Activated T-cell treated with anti-CD3 and anti-CD28 coated beads for 4 hours (primary cell): Measurements from ENCODE around the gene LPIN3.

Experiments used
- DNase-seq: peaks from one replicate; pipeline ENCODE4 v3.0.0-alpha.2; 2020

The LPIN3 gene

DNA sequence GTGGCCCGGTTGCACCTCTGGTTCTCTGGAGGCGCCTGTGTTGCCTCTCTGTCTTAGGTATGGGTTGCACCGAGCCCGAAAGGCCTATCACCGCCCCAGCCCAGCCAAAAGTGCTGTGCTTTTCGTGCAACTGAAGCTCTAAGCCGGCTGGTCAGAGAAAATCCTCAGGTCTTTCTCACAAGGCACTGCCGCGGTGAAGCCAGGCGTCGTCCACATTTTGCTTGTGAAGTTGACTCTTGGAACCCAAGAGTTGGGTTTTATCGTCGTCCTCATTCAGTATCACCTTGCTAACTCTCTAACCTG, 26.7 kb downstream of the LPIN3 start:
- no peak for DNase-seq

DNA sequence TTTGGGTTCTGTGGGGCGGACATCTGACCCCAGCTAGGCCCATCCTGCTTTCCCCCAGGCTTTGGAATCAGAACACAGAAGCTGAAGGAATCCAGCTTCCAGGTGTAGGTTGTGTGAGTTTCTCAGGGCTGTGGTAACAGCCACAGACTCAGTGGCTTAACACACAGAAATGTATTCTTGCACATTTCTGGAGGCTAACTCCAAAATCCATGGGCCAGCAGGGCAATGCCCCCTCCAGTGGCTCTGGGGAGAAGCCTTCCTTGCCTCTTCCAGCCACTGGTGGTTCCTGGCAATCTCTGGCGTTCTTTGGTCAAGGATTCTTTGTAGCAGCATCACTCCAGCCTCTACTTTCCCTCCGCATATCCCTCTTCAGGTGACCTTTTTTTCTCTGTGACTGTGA, 27.3 kb downstream of the LPIN3 start:
- no peak for DNase-seq

DNA sequence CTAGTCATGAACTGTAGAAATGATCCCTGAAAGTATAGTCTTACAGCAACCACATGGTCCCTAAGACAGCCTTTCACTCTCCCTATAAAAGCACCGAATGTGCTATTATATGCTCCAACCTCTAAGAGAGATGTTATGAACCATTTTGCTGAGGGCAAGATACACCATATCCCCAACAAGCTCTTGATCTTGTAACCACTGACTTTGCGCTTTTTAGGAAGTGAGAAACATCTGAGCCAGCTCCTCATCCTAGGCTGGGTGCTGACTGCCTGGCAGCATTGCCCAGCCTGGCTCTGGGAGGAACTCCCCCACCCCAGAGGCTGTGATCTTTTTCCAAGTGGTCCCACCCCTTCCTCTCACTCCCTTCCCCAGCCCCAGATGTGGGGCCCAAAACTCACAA, 29.1 kb downstream of the LPIN3 start:
- DNase-seq, result no peak

GRCh38 chr20:41370176-41370575, 29.6 kb downstream of the LPIN3 start:
- no peak for DNase-seq

- DNase-seq, result no peak
Observed at GRCh38 chr20:41371371-41371770, 30.8 kb downstream of the LPIN3 start.

DNA sequence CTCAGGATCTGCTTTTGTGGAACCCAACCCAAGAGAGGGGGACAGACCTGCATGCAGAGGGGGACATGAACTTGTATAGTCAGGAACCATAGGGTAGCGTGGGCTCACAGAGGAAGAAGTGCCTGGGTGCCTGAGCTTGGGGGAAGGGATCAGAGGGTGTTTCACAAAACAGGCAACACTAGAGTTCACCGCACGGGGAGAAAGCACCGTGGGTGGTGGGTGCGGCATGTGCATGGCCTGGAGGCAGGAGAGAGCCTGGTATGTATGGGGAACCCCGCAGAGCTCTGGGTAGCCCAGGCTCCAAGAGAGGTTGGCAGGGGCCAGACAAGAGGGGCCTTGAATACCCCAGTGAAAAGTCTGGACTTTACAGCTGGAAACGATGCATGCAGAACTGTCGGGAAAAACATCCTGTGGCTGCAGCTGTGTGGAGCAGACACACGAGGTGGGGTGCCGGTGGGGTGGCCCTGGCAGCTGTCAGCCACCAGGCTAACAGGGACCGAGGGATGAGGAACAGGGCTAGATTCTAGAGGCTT, 32.7 kb downstream of the LPIN3 start:
- no peak for DNase-seq

GRCh38 chr20:41373931-41374920, 33.6 kb downstream of the LPIN3 start:
- DNase-seq, result no peak

- no peak for DNase-seq
Observed at GRCh38 chr20:41375846-41376245, 35.2 kb downstream of the LPIN3 start.

DNA sequence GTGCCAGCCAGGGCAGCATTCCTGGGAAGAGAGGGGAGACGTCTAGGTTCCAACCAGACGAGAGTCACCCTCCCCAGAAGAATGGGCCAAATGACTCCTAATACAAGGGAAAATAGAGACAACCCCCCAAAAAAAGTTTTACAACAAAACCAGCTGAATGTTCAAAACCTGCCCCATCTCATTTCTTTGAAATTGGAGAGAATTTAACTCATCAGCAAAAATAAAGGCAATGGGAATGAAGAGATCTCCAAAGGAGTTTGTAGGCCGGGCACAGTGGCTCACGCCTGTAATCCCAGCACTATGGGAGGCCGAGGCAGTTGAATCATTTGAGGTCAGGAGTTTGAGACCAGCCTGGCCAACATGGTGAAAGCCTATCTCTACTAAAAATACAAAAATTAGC, 35.7 kb downstream of the LPIN3 start:
- no peak for DNase-seq

DNA sequence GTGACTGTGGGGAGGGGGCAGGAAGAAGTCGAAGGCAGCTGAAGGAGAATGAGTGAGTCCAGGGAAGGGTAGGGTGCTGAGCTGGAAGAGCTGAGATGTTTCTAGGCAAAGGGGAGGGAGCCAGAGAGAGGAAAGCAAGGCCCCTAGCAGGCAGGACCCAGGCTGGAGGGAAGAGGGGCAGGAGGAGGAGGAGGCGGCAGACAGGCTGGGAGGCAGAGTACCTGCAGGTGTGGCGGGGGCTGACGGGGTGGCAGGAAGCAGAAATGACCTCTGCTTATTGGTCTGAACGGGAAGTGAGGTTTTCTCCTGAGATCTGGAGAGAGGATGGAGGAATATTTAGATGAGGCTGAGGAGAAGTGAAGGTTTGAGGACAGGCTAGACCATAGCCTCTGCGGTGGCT, 36.7 kb downstream of the LPIN3 start:
- no peak for DNase-seq

- no peak for DNase-seq
Observed at GRCh38 chr20:41379551-41379950, 38.9 kb downstream of the LPIN3 start.

GRCh38 chr20:41380551-41381193, 40.1 kb downstream of the LPIN3 start:
- no peak for DNase-seq

DNA sequence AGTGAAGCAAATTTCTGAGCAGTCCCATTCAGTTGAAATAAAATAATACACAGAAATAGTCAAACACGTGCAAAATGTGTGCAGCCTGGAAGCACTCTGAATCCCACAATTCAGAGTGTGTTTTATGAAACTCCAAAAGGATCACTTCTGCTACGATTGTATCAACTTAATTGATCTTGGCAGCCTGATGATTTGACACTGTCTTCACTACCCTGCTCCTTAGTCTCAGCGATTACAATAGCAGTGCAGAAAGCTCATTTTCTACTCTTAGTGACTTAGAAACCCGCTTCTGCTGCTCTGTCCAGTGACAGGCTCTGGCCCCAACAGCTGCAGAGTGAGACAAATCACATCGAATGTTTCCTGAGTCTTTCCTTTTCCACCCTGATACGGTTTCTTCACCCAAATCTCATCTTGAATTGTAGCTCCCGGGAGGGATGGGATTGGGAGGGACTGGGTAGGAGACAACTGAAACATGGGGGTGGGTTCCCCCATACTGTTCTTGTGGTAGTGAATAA, 42.2 kb downstream of the LPIN3 start:
- DNase-seq, result no peak

- no peak for DNase-seq
Observed at GRCh38 chr20:41386502-41387427, 46.1 kb downstream of the LPIN3 start.

DNA sequence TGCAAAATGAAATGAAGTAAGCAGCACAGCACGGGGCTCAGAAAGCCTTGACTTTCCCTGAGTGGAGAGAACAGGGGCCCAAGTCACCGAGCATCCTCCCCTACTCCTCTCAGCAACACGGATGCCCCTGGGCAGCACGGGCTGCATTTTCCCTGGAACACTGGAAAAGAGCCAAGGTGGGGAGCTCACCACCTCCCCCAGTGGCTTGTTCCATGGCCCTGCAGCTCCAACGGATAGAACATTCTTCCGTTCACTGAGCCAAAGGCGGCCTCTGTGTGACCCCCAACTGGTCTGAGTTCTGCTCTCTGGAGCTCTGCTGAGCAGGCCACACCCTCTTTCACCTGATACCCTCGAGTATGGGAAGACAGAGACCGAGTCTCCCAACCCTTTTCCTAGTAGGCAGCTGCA, 46.8 kb downstream of the LPIN3 start:
- no peak for DNase-seq

GRCh38 chr20:41390889-41391288, 50.3 kb downstream of the LPIN3 start:
- DNase-seq, result no peak

GRCh38 chr20:41391587-41392001, 51.0 kb downstream of the LPIN3 start:
- no peak for DNase-seq

DNA sequence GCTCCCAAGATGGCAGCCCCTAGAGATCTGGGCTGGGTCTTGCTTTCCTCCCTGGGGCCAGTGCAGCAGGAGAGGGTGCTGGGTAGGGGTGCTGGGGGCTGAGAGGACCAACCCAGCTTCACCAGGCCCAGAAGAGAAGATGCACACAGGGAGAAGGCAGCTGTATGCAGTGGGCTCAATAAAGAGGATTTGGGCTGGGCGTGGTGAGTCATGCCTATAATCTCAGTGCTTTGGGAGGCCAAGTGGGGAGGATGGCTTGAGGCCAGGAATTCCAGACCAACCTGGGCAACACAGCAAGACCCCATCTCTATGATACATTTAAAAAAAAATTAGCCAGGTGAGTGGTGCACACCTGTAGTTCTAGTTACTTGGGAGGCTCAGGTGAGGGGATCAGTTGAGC, 51.7 kb downstream of the LPIN3 start:
- no peak for DNase-seq

DNA sequence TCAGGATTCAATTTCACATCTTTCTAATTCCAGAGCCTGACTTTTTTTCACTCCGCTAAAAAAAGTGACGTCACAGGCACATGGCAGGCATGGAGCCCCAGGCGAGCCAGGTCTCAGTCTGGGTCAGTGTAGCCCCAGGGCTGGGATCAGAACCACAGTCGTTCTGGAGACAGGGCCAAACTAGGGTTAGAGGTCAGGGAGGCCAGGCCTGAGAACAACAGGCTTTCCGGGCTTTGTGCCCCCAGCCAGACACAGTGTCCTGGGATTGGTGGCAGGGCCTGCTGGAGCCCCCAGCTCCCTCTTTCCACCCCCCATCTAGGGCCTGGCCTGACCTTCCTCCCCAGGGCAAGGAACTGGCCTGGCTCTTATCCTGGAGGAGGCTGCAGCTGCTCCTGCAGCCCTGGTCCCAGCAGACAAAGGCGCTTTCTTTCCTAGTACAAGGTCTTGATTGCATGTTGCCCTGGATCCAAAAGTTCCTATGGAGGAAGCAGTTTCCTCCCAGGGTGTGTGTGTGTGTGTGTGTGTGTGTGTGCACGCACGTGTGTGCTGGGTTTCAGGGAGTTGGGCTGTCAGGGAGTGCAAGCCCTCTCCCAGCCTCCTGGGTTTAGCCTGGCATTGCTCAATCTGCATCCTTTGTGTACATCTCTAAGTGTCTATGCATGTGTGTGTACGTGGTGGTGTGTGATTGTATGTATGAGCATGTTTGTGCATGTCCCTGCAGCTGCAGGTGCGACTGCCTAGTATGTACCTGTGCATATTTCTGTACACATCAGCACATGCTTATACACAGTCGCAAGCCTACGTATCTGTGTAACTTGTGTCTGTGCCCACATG, 52.5 kb downstream of the LPIN3 start:
- DNase-seq, result no peak

DNA sequence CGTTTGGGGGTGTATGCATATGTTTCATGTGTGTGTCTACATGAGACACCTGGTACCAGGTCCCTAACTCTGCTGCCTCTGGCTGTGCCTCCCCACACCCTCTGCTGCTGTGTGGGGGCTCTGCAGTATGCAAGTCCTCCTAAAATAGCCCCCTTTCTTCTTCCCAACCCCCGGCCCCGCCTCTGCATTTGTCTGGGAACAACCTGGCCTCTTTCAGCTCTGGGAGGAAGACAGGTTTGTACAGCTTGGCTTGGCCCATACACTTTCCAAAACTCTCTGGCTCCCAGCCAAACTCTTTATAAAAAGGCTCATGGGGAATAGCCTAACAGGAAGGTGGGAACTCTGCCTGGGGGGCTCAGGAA, 53.1 kb downstream of the LPIN3 start:
- no peak for DNase-seq

GRCh38 chr20:41394081-41394480, 53.5 kb downstream of the LPIN3 start:
- no peak for DNase-seq
